Measurements from ENCODE around the gene PDE1A.

GRCh38 chr2:182110347-182110746 lies 316.5 kb downstream of the PDE1A start:
- TF ChIP-seq POLR2A (IDR thresholded peaks at IDR 0.05) = no peak
- no peak for TF ChIP-seq CTCF (IDR thresholded peaks at IDR 0.05)
